Activated CD8-positive, alpha-beta memory T cell treated with anti-CD3 and anti-CD28 coated beads, Interleukin-2, amount 50 U/mL, for 24 hours (primary cell): Measurements from ENCODE around the gene NINJ2.
A peak's percentile ranks its signal among the peaks of the same experiment; 100 is the strongest.

Experiments
- DNase-seq: peaks from one replicate; pipeline ENCODE4 v3.0.0-alpha.2; 2020; ENCODE audit errors: extremely low read depth

Gene NINJ2

DNA sequence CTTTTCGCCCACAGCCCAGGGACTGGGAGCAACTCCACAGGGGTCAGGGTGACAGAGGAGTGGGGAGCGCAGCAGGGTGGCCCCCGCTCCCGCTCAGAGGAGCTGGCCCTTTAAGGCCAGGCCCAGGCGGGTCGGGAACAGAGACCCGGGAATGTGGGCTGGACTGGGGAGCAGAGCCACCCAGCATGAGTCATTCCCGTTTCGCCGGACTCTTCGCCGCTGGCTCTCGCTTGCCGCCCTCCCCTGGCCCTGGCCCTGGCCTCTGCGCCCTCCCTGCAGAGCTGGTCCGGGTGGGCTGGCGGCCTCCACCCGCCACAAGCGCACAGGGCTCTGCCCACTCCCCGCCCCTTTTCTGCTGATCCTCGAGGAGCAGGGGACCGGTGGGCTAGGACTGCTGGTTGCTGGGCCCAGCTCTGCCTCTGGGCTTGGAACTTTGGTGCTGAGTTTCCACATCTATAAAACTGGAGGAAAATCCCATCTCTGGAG lies 92.8 kb downstream of the NINJ2 start:
- DNase-seq, result no peak

DNA sequence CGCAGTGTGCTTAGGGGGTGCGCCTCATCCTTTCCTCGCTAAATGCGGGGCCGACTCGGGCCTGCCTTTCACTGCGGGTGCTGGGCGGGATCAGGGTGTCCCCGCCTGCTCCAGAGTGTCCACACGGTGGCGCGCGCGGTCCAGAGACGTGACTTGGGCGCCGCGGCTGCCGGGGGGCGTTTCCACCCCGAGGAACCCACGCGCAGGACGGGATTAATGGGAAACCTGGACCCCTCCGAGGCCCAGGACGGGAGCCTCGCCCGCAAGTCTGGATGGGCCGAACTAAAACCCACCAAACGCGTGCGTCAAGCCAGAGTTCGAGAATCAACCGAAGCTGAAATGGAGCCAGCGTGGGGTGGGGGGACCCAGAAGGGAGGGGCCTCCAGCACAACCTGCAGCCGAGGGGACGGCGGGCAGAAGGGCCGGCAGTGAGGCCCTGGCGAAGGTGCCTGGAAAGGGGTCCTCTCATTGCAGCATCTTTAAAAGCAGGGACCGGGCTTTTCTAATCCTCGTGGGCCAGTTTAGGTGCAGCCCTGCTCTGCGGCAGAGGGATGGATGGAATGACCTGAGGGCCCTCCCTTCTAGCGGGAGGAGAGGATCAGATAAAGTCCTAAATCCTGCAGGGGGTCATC lies 93.3 kb downstream of the NINJ2 start:
- peak; percentile 52 for DNase-seq

DNA sequence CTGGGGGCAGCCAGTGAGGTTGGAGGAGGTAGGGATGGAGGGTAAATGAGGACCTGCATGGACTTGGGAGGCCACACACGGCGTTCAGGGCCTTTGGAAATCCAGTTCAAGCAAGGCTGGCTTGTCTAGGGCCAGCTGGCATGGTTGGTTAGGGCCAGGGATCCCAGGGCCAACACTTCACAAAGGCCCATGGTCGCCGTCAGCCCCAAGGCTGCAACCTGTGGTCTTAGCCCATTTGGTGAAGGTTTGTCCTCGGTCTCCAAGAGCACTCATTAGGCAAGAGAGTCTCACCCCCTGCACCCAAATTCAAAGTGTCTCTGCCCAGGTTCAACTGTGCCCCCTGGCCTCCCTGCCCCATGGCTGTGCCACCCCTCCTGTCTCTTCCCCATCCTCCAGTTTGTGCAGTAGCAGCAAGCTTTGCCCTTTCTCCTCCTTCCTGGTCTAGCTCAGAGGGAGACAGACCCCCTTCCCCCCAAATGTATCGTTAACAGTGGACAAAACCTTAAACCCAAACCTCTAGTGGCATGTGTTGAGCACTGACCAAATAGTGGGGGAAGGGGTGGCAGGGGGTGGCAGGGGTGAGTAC lies 94.1 kb downstream of the NINJ2 start:
- no peak for DNase-seq

DNA sequence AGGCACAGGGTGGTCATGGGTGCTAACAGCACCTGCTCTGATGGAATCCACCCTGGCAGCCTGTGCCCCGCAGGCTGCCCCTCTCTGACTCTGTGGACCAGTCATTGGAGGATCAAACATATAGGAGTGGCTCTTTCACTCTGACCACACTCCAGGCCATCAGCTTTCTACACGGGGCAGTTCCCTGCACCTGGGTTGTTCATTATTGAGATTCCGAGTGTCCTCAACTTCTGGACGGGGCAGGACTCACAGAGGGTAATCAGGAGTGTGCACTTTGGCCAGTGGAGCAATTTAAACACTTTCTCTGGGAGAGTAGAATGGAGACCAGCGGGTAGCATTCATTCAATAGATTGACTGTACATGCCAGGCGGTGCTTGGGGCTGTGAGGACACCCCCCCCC lies 94.8 kb downstream of the NINJ2 start:
- no peak for DNase-seq

DNA sequence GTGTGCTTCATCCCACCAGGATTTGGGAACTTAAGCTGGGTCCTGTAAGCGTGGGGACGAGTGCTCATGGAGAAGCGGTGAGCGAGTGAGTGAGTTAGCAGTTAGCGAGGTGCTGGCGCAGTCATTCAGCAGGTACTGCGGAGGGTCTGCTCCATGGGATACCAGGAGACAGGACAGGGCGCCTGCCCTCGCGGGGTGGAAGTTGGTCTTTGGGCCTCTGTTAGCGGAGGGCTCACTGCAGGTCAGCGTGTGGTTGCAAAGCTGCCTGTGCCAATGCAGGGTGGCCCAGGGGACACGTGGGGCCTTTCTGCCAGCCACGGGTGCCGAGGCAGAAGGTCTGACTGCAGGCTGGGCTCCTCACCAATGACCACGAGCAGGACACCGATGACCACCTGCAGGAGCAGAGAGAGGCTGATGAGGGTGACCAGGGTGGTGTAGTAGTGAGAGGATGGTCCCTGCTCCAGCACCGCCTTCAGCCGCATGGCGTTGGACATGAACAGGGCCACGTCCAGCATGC lies 97.6 kb downstream of the NINJ2 start:
- no peak for DNase-seq

DNA sequence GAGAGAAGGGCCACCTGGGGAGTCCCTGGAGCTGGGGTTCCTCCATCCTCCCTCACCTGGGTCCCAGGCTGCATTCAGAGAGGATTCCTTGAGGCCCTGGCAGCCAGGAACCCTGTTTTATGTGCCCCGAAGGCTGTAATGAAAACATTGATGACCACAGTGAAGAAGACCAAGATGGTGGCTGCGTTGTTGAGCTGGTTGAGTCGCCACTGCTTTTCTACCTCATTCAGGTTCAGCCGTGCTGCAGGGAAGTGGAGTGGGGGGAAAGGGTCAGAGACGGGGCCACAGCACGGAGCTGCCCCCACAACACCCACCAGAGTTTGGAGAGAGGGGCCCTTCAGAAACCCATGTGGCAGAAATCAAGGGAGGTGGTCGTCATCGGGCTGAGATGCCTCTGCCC lies 98.1 kb downstream of the NINJ2 start:
- DNase-seq, result no peak

DNA sequence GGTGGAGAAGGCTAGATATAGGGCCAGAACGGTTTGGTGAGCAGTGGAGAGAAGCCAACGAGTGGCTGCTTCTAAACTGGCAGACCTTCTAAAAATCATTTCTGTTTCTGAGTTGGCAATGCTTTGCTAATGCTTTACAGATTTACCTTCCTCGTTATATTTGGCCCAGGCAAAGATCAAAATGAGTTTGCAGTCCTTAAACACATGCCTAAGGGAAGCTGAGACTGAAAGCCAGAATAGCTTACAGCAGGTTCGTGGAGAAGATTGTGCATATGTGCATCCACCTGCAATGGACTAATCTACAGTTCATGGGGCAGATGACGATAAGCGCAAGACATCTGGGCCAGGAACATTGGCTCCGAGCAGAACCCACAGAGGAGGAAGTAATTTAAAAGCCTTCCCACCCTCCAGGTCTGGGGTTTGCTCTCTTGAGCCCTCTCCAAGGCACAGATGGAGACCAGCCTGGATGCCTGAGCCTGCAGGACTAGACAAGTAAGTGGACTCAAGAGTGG lies 99.4 kb downstream of the NINJ2 start:
- no peak for DNase-seq

DNA sequence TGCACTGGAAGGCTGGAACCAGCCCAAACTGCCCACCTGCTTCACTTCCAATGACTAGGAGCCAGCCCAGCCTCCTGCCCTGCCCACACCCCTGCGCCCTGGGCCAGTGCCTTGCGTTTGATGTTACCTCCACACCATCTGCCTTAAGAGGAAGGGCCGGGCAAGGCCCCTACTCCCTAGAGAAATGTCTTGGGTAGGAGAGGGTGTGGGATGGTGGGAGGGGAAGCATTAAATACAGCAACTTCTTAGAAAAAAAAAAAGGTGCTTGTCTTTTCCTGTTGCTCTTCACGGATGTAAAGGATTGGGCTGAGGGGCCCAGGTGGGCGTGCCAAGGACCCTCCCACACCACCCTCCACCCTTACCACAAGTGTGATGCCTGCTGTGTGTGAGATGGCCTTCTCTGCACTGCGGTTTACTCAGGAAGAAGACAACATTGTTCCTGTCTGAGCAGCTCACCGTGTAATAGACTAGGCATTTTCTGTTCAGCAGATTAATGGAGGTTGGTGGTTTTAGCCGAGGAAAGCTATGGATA lies 99.9 kb downstream of the NINJ2 start:
- DNase-seq, result no peak

DNA sequence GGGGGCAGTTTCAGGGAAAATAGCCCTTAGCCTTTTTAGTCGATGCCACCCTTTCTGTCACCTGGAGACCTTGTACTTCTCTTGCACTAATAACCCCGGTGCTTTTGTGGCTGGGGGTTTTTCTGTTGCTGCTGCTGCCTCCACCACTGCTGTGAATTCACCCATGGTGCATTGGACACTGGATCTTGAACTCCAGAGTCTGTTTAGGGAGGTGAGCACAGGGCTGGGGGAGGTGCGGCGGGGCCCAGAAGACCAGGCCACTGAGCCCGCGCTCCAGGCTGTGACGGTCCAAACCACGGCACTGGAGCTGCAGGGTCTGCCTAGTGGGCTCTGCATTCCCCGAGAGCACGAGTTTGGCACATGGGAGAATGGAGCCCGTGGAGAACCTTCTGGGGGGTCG lies 100.6 kb downstream of the NINJ2 start:
- DNase-seq, result no peak

DNA sequence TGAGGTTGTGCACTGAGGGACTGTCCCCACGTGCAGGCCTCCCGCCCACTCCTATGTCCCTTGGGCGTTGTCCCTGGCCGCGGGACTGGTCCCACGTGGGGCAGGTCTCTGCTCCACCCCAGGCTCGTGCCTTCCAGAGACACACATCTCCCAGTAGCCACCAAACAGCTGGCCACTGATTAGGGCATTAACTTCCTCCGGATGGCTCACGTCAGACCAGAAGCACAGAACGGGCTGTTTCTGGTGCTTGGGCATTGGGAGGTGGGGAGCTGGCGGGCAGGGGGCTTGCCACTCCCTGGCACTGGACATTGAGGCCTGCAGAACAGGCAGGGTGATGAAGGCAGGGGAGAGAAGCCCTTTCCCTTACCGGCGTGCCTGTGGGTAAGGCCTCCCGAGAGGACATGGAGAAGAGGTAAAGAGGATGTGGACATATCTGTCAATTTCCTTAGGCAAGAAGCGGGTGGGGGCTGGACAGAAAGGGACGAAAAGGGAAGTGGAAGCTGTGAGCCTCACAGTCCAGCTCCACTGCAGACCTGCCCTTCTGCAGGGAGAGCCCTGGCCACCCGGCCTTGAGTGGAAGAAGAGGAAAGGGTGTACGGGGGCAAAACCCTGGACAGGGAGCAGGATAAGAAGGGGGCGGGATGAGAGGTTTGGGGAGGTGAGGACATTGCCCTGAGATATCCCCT lies 101.2 kb downstream of the NINJ2 start:
- DNase-seq, result no peak

DNA sequence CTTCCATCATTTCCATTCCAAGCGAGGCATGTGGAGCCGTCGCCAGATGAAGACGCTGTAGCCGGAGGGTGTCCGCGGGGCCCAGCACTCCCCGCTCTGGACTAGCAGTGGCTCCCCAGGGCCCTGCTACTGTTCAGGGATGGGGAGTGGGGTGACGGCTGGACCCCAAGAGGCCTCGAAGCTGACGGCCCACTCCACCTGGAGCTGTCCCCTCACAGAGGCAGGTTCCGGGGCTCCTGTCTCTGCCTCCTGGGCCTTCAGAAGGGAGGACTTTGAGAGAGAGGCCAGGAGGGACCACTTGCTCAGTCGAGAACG lies 101.9 kb downstream of the NINJ2 start:
- DNase-seq, result no peak

DNA sequence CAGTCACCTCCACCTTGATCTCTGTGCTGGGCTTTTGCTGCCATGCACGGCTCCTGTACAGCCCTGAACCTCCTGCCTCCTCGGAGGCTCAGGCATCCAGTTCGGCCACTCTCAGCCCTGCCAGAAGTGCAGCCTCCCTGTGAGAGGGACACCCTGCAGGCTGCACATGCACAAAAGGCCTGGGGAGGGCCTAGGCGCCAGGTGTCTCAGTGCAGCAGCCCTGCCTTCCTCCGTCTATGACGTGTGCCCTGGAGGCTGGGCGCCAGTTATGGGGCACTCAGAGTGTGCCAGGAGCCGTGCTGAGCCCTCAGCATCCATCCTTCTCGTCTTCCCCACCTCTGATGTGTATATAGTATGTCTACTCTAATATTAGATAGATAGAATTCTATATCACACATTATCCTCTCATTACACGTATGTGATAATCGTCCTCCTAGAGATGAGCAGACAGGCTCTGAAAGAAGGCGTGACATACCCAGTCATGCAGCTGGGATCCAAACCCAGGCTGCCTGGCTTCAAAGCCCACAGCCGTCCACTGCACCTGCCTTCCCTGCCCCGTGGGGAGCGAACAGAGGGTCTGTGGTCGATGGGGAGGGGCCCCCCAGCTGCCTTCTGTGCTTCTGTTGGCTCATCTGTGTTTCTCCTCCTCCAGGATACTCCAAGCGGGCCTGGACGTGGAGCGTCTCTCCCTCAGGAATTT lies 102.4 kb downstream of the NINJ2 start:
- no peak for DNase-seq

DNA sequence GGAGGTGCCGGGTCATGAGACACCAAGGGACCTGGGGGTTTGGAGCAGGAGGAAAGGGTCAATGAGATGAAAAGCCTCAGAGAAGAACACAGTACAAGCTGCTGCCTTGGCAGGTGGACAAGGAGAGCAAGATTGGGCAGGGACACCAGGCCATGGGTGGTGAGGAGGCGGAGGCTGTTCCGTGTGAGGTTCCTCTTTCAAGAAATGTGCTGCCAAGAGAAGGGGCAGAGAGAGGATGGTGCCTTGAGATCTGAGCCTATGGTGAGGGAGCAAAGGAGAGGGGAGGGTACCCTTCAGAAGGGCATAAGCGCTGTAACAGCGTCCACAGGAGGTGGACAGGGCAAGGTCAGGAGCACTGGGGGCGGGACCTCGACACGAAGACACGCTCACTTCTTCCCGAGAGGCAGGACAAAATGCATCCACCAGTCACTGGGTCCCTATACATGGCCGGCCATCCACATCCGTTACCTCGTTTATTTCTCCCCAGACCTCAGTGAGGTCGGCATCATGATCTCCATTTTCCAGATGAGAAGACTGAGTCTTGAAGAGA lies 103.3 kb downstream of the NINJ2 start:
- no peak for DNase-seq

DNA sequence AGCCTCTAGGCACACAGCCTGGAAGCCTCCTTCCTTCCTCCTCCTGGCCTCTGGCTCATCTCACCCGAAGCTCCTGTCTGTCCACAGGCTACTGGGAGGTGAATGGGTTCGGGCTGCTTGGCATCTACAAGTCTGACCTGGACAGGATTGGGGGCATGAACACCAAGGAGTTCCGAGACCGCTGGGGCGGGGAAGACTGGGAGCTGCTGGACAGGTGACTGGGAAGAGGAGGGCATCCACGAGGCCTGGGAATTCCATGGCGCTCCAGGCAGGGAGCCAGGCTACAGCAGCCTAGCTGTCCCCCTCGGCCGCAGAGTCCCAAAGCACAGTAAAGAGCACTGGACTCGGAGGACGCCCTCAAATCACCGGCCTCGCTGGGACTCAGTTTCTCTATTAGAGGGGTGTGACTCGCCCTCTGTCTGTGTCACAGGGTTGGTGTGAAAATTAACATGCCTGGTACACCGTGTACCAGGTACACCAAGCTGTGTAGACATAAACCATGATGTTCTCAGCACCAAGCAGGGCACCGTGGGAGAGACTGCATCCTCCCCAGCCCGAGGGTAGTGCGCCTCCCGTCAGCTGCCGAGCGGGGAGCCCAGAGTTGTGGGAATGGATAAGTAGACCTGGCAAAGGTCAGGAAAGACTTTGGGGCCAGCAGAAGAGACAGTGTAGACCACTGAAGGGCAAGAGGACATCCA lies 103.9 kb downstream of the NINJ2 start:
- no peak for DNase-seq

DNA sequence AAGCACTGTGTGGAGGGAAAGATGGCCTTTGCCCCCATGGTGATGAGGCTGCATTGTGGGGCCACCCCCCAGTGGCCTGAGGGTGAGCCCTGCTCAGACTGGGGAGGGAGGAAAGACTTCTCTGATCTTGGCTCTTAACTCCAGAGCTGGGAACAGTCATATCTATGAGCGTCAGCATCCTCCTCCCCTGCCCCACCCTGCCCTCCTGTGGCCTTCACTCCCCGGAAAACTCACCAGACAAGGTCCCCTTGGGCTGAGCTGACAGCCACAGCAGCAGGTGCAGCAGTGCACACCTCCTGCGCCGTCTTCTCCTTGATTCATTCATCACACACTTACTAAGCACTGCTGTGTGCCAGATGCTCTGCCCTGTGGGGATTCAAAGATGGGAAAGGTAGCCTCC lies 104.7 kb downstream of the NINJ2 start:
- DNase-seq, result no peak

DNA sequence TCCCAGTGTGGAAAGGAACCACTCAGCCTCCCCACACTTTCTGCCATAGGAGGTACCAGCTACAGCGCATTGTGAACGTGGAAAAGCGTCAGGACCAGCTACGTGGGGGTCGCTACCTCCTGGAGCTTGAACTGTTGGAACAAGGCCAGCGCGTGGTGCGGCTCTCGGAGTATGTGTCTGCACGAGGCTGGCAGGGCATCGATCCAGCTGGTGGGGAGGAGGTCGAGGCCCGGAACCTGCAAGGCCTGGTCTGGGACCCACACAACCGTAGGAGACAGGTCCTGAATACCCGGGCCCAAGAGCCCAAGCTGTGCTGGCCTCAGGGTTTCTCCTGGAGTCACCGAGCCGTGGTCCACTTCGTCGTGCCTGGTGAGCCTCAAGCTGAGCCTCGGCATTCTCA lies 106.7 kb downstream of the NINJ2 start:
- no peak for DNase-seq

DNA sequence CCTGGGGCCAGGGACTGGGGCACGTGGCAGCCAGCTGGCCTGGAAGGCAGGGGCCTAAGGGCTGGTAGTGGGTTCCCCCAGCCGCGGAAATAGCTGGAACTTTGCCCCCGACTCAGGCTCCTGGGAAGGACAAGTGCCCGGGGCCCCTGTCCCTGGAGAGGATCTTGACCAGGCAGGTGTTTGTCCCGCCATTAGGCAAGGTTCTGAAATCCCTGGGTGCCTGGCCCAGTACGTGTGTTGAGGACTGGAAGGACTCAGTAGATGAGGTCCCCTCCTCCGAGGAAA lies 109.3 kb downstream of the NINJ2 start:
- no peak for DNase-seq

DNA sequence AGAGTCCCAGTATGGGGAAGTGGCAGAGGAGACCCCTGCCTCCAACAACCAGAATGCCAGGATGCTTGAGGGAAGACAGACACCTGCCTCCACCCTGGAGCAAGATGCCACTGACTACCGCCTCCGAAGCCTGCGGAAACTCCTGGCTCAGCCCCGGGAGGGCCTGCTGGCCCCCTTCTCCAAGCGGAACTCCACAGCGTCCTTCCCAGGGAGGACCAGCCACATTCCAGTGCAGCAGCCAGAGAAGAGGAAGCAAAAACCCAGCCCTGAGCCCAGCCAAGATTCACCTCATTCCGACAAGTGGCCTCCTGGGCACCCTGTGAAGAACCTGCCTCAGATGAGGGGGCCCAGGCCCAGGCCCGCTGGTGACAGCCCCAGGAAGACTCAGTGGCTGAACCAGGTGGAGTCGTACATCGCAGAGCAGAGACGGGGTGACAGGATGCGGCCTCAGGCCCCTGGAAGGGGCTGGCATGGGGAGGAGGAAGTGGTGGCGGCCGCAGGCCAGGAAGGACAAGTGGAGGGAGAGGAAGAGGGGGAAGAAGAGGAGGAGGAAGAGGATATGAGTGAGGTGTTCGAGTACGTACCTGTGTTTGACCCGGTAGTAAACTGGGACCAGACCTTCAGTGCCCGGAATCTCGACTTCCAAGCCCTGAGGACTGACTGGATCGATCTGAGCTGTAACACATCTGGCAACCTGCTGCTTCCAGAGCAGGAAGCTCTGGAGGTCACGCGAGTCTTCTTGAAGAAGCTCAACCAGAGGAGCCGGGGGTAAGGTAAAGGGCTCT lies 109.8 kb downstream of the NINJ2 start:
- DNase-seq, result no peak

DNA sequence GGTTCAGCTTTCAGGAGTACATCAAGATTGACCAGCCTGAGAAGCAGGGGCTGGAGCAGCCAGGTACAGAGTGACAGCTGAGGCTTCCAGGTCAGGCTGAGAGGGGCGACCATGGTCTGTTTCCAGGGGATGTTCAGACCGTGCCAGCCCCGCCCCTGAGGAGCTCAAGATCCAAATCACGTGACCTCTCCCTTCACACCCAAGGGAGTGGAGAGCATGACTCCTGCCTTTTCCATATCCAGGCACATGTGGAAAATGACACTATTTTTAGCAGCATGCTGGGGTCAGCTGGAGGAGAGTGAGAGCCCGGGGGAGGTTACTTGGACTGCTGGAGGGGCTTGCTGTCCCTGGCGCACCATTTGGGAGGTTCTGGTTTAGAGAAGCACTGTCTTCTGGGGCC lies 110.8 kb downstream of the NINJ2 start:
- no peak for DNase-seq

DNA sequence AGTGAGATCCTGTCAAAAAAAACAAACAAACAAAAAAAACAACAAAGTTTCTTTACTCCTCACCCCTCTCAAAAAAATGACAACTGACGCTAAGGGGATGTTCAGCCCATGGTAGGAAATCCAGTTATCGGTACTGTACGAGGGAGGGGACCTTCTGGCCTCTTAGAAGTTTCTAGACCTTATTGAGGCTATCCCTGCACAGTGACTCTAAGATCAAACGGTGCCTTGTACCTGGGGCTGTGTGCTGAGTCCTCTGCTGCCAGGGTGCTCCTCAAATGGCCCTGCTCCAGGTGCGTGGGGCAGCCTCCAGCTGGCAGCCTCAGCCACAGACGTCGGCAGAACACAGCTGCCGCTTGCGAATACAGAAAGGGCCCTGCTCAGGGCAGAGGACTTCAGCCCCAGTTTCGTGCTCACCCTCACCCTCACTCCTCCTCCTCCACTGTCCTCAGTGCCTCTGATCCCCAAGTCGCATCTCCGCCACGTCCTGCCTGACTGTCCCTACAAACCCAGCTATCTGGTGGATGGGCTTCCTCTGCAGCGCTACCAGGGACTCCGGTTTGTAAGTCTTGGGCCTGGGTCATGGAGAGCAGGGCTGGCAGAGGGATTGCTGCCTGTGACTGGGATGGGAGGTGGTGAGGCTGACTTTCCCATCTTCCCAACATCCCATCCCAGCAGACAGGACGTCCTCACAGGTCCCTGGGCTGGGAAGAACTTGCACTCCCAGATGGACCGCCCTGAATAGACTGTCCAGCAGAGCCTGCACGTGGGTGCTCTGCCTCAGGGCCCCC lies 112.6 kb downstream of the NINJ2 start:
- DNase-seq, result no peak
